Epithelial cell of esophagus (primary cell): ENCODE results near the gene ULK4.
"Not testable (repeated sequence)": the region's sequence is repeated elsewhere in the genome, so short reads cannot be mapped to it uniquely, and the experiment has no call there.

Experiments used
- DNase-seq: peaks from one replicate; pipeline ENCODE4 v3.0.0; 2010; ENCODE audit warnings: low read depth
- H3K4me3 ChIP-seq: 2 replicates; pipeline ENCODE4 v1.5.1; 2011; ENCODE audit warnings: mild to moderate bottlenecking, low read length, control low read depth
- TF ChIP-seq, protein P1 (sequence below): IDR thresholded peaks from 2 replicates; pipeline ENCODE4 v1.5.1; 2011; ENCODE audit warnings: low read depth, mild to moderate bottlenecking, low read length, control low read depth, inconsistent platforms; ENCODE audit not compliant: insufficient read depth; ENCODE audit errors: missing control alignments

Gene ULK4

DNA sequence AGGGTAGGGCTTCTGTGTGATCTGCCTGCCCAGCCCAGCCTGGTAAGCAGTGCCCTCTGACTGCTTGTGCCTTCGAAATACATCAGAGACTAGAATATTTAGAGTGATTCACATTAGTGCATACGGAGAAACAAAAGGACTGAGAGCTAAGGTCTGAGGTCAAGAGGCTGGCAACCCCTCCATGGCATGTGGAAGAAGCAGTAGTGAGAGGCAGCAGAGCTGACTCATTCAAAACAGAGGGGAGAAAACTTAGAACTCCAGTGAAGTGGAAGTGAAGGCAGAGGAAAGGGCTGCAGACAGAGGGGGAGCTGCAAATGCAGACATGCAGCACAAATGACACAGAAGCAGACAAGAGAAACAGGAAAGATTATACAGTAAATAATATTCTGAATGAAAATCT, 61.6 kb downstream of the ULK4 start:
- TF ChIP-seq, protein P1, sequence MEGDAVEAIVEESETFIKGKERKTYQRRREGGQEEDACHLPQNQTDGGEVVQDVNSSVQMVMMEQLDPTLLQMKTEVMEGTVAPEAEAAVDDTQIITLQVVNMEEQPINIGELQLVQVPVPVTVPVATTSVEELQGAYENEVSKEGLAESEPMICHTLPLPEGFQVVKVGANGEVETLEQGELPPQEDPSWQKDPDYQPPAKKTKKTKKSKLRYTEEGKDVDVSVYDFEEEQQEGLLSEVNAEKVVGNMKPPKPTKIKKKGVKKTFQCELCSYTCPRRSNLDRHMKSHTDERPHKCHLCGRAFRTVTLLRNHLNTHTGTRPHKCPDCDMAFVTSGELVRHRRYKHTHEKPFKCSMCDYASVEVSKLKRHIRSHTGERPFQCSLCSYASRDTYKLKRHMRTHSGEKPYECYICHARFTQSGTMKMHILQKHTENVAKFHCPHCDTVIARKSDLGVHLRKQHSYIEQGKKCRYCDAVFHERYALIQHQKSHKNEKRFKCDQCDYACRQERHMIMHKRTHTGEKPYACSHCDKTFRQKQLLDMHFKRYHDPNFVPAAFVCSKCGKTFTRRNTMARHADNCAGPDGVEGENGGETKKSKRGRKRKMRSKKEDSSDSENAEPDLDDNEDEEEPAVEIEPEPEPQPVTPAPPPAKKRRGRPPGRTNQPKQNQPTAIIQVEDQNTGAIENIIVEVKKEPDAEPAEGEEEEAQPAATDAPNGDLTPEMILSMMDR: no peak
- DNase-seq: peak; percentile 5
- H3K4me3 ChIP-seq: no peak overlapping the region

DNA sequence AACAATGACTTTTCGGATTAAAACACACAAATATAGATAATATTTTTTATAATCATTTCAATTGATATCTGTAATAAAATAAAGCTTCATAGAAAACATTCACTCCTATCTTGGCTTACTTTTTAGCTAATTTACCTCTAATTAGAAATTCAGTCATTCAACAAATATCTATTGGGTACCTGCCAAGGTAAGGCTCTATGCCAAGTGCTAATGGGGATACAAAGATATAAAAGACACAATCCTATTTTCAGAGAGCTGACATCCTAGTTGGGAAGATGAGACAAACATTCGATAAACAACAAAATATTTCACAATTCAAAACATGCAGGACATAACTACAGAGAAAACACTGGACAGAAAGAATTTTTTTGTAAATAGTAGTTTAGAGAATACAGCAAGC, 63.3 kb downstream of the ULK4 start:
- H3K4me3 ChIP-seq: no peak overlapping the region
- TF ChIP-seq, protein P1: no peak
- DNase-seq: no peak

DNA sequence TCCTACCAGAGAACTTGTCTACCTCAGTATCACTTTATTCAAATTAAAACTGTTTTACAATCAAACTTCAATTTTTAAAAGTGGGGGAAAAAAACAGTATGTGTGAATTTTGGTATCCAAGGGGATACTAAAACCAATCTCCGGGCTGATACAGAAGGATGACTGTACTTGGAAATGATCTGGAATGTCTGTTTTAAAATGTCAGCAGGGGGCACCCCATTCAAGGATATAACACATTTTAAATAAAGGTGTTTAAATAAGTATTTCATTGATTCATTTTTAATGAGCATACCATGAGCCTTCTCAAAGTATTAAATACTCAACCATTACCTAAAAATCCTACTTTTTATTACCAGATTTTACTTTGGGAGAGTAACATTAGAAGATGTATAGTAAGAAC, 67.9 kb downstream of the ULK4 start:
- no peak overlapping the region for H3K4me3 ChIP-seq
- TF ChIP-seq, protein P1: peak; percentile 45
- peak; percentile 72 for DNase-seq

DNA sequence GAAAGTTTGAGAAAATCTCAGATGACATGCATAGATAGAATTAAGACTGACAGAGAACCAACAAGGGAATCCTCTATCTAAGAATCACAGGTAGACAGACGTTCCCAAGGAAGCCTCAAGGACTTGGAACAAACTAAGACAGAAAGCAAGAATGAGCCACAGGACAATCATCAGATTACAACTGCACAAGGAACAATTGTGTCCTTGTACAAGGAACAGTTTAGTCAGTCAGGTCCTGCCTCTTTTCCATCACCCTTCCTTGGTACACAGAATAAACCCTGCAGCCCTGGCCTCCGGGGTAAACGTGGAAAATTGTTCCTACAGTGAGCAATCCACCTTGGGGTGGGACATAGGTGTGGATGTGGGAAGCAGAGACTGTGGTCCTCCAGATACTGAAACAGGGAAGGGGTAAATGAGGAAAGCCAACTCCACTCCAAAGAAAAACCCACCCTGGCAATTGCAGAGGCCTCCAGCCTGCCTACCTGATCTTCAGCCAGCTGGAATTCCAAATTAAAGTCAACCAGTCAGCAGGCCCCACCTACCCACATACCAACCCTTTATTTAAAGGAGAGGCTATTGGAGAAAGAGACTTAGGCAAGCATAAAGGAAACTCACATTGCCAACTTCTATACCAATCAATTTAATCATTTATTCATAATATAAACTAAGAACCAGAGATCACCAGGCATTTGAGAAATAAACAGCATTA, 73.4 kb downstream of the ULK4 start:
- TF ChIP-seq, protein P1: no peak
- H3K4me3 ChIP-seq: no peak overlapping the region
- DNase-seq: peak; percentile 5

DNA sequence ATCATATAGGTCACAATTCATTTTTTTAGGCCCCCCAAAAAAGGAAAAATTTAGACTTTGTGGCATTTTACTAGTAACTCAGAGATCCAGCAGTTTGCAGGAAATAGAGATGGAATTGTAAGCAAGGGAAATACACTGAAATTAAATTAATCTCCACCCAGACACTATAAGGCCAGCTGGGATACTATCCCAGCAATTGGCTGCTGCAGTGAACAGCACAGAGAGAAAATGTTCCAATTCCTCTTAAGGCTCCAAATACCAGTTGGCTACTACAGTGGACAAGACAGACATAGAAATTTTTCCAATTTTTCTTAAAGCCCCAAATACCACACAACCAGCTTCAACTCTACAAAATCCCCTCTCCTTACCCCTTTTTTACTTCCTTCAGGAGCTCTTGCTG, 78.9 kb downstream of the ULK4 start:
- no peak for DNase-seq
- no peak overlapping the region for H3K4me3 ChIP-seq
- TF ChIP-seq, protein P1: no peak

DNA sequence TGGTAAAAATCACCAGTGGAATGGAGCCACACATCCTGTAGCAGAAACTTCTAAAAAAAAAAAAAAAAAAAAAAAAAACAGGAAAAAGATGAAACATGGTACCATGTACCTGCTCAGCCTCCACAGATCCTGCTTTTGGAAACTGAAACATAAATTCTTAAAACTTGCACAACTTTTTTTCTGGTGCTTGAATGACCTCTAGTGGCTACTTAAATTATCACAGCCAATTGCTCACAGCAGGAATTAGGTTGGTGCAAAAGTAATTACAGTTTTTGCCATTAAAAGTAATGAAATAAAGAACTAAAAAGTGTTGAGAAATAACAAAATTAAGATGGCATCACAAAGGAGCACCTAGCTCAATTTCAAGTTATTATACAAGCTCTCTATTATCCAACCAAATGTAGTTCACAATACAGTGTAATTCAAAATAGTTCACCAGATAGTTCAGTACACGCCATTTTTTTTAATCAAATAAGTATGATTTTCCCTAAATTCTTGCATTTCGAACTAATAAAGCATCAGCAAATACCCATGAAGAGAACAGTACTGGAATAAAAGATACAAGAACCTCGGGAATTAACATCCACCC, 80.6 kb downstream of the ULK4 start:
- no peak overlapping the region for H3K4me3 ChIP-seq
- peak; percentile 49 for DNase-seq
- TF ChIP-seq, protein P1: peak; percentile 60

DNA sequence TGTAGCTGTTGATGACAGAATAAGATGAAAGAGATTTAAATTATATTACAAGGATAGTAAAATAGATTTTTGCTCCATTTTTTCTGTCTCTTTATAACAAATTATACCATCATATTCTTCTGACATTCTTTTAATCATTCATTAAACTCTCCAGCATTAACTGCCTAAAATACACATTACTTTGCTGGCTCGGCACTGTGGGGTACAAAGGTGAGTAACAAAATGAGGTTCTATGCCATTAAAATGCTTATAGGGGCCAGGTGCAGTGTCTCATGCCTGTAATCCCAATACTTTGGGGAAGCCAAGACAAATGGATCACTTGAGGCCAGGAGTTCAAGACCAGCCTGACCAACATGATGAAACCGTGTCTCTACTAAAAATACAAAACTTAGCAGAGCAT, 81.5 kb downstream of the ULK4 start:
- DNase-seq: no peak
- TF ChIP-seq, protein P1: no peak
- no peak overlapping the region for H3K4me3 ChIP-seq

DNA sequence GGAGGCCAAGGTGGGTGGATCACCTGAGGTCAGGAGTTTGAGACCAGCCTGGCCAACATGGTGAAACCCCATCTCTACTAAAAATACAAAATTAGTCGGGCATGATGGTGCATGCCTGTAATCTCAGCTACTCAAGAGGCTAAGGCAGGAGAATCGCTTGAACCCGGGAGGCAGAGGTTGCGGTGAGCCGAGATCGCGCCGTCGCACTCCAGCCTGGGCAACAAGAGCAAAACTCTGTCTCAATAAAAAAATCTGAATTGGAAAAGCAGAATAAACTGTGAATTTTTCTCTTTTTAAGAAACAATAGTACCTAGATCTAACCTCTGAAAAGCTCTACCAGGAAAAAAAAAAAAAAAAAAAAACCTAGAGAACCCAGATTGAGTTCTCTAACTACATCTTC, 84.2 kb downstream of the ULK4 start:
- H3K4me3 ChIP-seq, DNase-seq: not testable (repeated sequence)
